Chondrocyte (in vitro differentiated cells): ENCODE measurements around the gene SEMA7A. TPM values are rescaled to one million over a fixed set of nuclear protein-coding genes. Genes with fewer than 3 reads are reported as not detected.
"Not testable (repeated sequence)": the region's sequence is repeated elsewhere in the genome, so short reads cannot be mapped to it uniquely, and the experiment has no call there.

Experiments used
- DNase-seq: peaks from one replicate; pipeline ENCODE4 v3.0.0; 2021; ENCODE audit warnings: mixed read lengths, low spot score
- H3K27ac Mint-ChIP-seq: one replicate; pipeline ENCODE4 v1.8.0; 2021; ENCODE audit warnings: mild to moderate bottlenecking, moderate library complexity, mixed read lengths; ENCODE audit not compliant: unreplicated experiment
- H3K27me3 Mint-ChIP-seq: 2 replicates; pipeline ENCODE4 v1.8.0; 2021; ENCODE audit warnings: low read depth, mixed read lengths
- H3K36me3 Mint-ChIP-seq: 2 replicates; pipeline ENCODE4 v1.8.0; 2021; ENCODE audit warnings: low read depth, mixed read lengths
- H3K4me1 Mint-ChIP-seq: 2 replicates; pipeline ENCODE4 v1.8.0; 2021; ENCODE audit warnings: low read depth, mild to moderate bottlenecking, mixed read lengths
- H3K4me3 Mint-ChIP-seq: one replicate; pipeline ENCODE4 v1.8.0; 2021; ENCODE audit warnings: mild to moderate bottlenecking, moderate library complexity, mixed read lengths; ENCODE audit not compliant: unreplicated experiment
- H3K9me3 Mint-ChIP-seq: 2 replicates; pipeline ENCODE4 v1.8.0; 2021; ENCODE audit warnings: low read depth, mixed read lengths
- total RNA-seq: library from RNA; stranded (reverse); gene quantifications from 3 replicates; pipeline ENCODE4 v1.2.1, GENCODE V29; 2021
- TF ChIP-seq, protein P1 (sequence below): fragments of 200-600 bp; sonication (generic); IDR thresholded peaks from 2 replicates; pipeline ENCODE4 v1.5.0; 2021; ENCODE audit warnings: antibody characterized with exemption, mild to moderate bottlenecking, moderate library complexity

SEMA7A gene
- total RNA-seq, 1 donor from 2014 or later, result 2.3 TPM

DNA sequence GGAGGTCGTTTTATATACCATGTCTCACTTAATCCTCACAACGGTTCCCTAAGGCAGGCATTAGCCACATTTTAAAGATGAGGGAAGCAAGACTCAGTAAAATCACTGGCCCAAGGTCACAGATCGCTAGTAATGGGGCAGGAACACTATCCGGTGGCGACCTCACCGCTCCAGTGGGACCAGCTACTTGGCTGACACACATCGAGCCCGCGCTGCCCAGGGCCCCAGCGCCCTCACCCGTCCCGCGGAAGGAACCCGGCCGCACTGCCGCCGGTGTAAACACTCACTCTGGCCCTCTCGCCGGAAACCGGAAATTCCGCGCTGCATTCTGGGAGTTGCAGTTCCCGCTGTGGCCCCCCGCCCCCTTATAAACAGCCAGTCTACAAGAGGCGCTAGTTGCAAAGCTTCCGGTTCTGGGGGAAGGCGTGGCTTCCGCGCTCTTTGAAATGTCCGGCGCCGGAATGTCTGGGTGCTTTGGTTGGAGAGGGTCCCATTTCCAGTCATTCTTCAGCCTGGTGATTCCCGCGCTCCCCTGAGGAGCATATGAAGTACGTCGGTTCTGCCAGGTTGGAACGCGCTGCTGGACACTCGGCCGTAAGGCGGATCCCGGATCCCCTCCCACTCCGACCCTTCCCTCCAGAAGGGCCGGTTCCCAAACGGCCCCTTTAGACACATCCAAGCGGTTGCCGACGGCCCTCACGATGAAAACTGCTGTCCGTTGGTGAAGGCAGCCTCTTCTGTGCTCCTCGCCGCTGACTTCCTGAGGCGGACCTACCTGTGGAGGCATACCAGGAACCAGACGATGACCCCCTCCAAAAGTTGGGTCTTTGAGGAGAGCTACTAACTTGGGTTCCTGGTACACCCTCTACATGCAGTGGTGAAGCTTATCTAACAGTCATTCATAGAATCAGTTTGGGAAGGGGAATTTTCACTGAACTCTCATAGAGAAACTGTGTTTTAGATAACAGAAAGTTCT lies 27.4 kb upstream of the SEMA7A start, which contains the start of gene UBL7:
TSS of gene UBL7 (minus strand) at position 290 of the 976 bp plus-strand sequence. CDS start 2,293 bp downstream, outside the sequence.
- peaks cover 8% of the 10 kb centered on the region for H3K9me3 Mint-ChIP-seq
- peaks cover 8% of the 10 kb centered on the region for H3K36me3 Mint-ChIP-seq
- peak; percentile 98 for DNase-seq
- no peaks in the 10 kb centered on the region for H3K27me3 Mint-ChIP-seq
- TF ChIP-seq, protein P1, sequence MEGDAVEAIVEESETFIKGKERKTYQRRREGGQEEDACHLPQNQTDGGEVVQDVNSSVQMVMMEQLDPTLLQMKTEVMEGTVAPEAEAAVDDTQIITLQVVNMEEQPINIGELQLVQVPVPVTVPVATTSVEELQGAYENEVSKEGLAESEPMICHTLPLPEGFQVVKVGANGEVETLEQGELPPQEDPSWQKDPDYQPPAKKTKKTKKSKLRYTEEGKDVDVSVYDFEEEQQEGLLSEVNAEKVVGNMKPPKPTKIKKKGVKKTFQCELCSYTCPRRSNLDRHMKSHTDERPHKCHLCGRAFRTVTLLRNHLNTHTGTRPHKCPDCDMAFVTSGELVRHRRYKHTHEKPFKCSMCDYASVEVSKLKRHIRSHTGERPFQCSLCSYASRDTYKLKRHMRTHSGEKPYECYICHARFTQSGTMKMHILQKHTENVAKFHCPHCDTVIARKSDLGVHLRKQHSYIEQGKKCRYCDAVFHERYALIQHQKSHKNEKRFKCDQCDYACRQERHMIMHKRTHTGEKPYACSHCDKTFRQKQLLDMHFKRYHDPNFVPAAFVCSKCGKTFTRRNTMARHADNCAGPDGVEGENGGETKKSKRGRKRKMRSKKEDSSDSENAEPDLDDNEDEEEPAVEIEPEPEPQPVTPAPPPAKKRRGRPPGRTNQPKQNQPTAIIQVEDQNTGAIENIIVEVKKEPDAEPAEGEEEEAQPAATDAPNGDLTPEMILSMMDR, result peak; percentile 62
- H3K4me1 Mint-ChIP-seq, result peaks cover 22% of the 10 kb centered on the region
- peak within 1 kb of the TSS; percentile 85 for H3K4me3 Mint-ChIP-seq
- peak within 1 kb of the TSS; percentile 85 for H3K27ac Mint-ChIP-seq

DNA sequence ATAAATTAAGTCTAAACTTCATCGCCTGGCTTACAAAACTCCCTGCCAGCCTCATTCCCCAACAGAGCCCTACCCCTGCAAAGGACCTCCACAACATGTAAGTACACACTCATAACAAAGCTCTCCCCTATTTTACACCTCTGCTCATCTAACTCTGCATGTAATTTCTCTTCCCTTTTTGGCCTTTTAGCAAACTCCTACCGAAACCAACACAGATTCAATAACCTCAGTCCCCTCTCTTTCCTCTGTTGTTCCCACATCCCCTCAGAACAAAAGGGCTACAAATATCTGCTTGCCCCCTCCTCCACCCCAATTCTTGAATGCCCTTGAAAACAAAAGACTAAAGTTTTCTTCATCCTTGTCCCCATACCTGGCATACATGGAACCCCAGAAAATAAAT lies 26.5 kb upstream of the SEMA7A start:
- Mint-ChIP-seq H3K27ac (peak overlapping the region; percentile 85), H3K9me3 (peaks cover 8% of the 10 kb centered on the region), H3K36me3 (peaks cover 10% of the 10 kb centered on the region), H3K4me1 (peaks cover 22% of the 10 kb centered on the region), H3K4me3 (peak overlapping the region; percentile 85), H3K27me3 (no peaks in the 10 kb centered on the region)
- TF ChIP-seq, protein P1, result no peak
- DNase-seq, result no peak

DNA sequence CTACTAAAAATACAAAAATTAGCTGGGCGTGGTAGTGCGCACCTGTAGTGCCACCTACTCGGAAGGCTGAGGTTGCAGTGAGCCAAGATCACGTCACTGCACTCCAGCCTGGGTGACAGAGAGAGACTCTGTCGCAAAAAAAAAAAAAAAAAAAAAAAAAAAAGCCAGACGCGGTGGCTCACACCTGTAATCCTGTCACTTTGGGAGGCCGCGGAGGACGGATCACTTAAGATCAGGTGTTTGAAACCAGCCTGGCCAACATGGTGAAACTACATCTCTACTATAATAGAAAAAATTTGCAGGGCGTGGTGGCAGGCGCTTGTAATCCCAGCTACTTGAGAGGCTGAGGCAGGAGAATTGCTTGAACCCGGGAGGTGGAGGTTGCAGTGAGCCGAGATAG lies 26.0 kb upstream of the SEMA7A start:
- DNase-seq, H3K9me3 Mint-ChIP-seq, H3K36me3 Mint-ChIP-seq, H3K4me3 Mint-ChIP-seq, H3K27me3 Mint-ChIP-seq, H3K27ac Mint-ChIP-seq: not testable (repeated sequence)
- H3K4me1 Mint-ChIP-seq, result peaks cover 22% of the 10 kb centered on the region

DNA sequence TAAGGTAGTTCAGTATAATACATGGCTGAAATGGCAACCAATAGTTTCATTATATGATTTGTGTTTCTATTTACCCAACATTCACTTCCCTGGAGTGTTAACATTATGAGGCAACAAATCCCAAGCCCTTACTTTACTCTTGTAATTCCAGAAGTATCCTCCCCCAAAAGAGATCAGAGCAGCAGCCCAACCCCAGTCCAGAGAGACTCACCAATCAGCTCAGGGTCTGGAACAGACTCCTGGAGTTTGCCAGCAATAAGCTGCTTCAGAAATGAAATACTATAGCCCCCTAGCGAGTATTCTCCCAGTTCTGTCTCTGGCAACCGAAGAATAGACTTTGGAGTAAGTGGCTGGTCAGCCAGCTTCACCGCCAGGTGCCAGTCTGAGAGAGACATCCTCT lies 24.7 kb upstream of the SEMA7A start:
- Mint-ChIP-seq H3K4me1 (peaks cover 34% of the 10 kb centered on the region), H3K27ac (no peak overlapping the region), H3K27me3 (no peaks in the 10 kb centered on the region), H3K36me3 (peaks cover 9% of the 10 kb centered on the region), H3K9me3 (peaks cover 3% of the 10 kb centered on the region), H3K4me3 (no peak overlapping the region)
- TF ChIP-seq, protein P1, result no peak
- DNase-seq, result no peak

- not testable (repeated sequence) for H3K27ac Mint-ChIP-seq
- peaks cover 29% of the 10 kb centered on the region for H3K4me1 Mint-ChIP-seq
These were observed 23.3 kb upstream of the SEMA7A start for GRCh38 chr15:74457036-74457435.

GRCh38 chr15:74454764-74455500 lies 21.2 kb upstream of the SEMA7A start:
- no peak for DNase-seq
- Mint-ChIP-seq H3K9me3 (no peaks in the 10 kb centered on the region), H3K4me3 (no peak overlapping the region), H3K27me3 (no peaks in the 10 kb centered on the region), H3K36me3 (peaks cover 16% of the 10 kb centered on the region), H3K27ac (no peak overlapping the region), H3K4me1 (peaks cover 14% of the 10 kb centered on the region)
- TF ChIP-seq, protein P1, result no peak

More at GRCh38 chr15:74457036-74457435, 23.3 kb upstream of the SEMA7A start:
- not testable (repeated sequence) for H3K4me3 Mint-ChIP-seq, DNase-seq, H3K27me3 Mint-ChIP-seq, H3K9me3 Mint-ChIP-seq
- H3K36me3 Mint-ChIP-seq, result peaks cover 10% of the 10 kb centered on the region
